Neural cell (in vitro differentiated cells): Measurements from ENCODE around the gene ZBTB7C. TPM values are rescaled to one million over a fixed set of nuclear protein-coding genes. Genes with fewer than 3 reads are reported as not detected.

Experiments
- H2AFZ ChIP-seq: fragments of 200-600, 300-800 bp; sonication (generic), shearing (Covaris generic); 2 replicates; pipeline ENCODE4 v1.6.0; 2014; ENCODE audit warnings: low read depth, mild to moderate bottlenecking, antibody characterized with exemption, low read length, moderate library complexity
- H3F3A ChIP-seq: fragments of 200-600 bp; shearing (Covaris generic); 2 replicates; pipeline ENCODE4 v1.6.1; 2016; ENCODE audit warnings: mild to moderate bottlenecking, moderate library complexity, mixed read lengths, antibody characterized with exemption, low read length; ENCODE audit not compliant: insufficient read depth, poor library complexity, severe bottlenecking
- H3K27ac ChIP-seq: fragments of 200-600, 300-800 bp; sonication (generic), shearing (Covaris generic); 2 replicates; pipeline ENCODE4 v1.5.1; 2014; ENCODE audit warnings: mild to moderate bottlenecking, low read length, moderate library complexity
- H3K27me3 ChIP-seq: fragments of 300-800, 200-600 bp; sonication (generic), shearing (Covaris generic); 2 replicates; pipeline ENCODE4 v1.6.0; 2014; ENCODE audit warnings: mild to moderate bottlenecking, low read depth, low read length, moderate library complexity; ENCODE audit not compliant: insufficient read depth
- H3K36me3 ChIP-seq: fragments of 300-800, 200-600 bp; sonication (generic), shearing (Covaris generic); 2 replicates; pipeline ENCODE4 v1.5.1; 2014; ENCODE audit warnings: mild to moderate bottlenecking, antibody characterized with exemption, low read length, moderate library complexity; ENCODE audit not compliant: insufficient read depth
- H3K4me2 ChIP-seq: fragments of 300-800, 200-600 bp; sonication (generic), shearing (Covaris generic); 2 replicates; pipeline ENCODE4 v1.6.0; 2014; ENCODE audit warnings: mild to moderate bottlenecking, low read length
- H3K4me3 ChIP-seq: fragments of 300-800, 200-600 bp; sonication (generic), shearing (Covaris generic); 2 replicates; pipeline ENCODE4 v1.5.1; 2014; ENCODE audit warnings: mild to moderate bottlenecking, low read length, moderate library complexity
- H3K79me2 ChIP-seq: fragments of 200-600 bp; shearing (Covaris generic); replicated peaks from 2 replicates; pipeline ENCODE4 v1.6.0; 2014; ENCODE audit warnings: mild to moderate bottlenecking, low read length, moderate library complexity; ENCODE audit not compliant: insufficient read depth
- H3K9ac ChIP-seq: fragments of 300-800, 200-600 bp; sonication (generic), shearing (Covaris generic); 2 replicates; pipeline ENCODE4 v1.6.1; 2016; ENCODE audit warnings: mild to moderate bottlenecking, low read length, mixed read lengths
- H3K9me2 ChIP-seq: fragments of 200-600 bp; shearing (Covaris generic); 2 replicates; pipeline ENCODE4 v1.6.1; 2016; ENCODE audit warnings: mild to moderate bottlenecking, low read length, mixed read lengths; ENCODE audit not compliant: insufficient read depth
- H3K9me3 ChIP-seq: fragments of 200-600, 300-800 bp; sonication (generic), shearing (Covaris generic); 2 replicates; pipeline ENCODE4 v1.6.1; 2016; ENCODE audit warnings: mild to moderate bottlenecking, mixed run types, low read length, moderate library complexity, mixed read lengths
- H4K20me1 ChIP-seq: fragments of 200-600 bp; shearing (Covaris generic); 2 replicates; pipeline ENCODE4 v1.6.1; 2016; ENCODE audit warnings: mild to moderate bottlenecking, mixed run types; ENCODE audit not compliant: insufficient read depth
- CTCF ChIP-seq: fragments of 450-650 bp; IDR thresholded peaks from 2 replicates; pipeline ENCODE4 v1.5.1; 2014; ENCODE audit warnings: antibody characterized with exemption, mild to moderate bottlenecking, moderate library complexity; ENCODE audit not compliant: poor library complexity, severe bottlenecking
- EP300 ChIP-seq: fragments of 450-650 bp; conservative IDR thresholded peaks from 2 replicates; pipeline ENCODE4 v1.6.1; 2014; ENCODE audit warnings: antibody characterized with exemption, mild to moderate bottlenecking, moderate library complexity; ENCODE audit not compliant: poor library complexity, severe bottlenecking
- POLR2AphosphoS5 ChIP-seq: IDR thresholded peaks from 2 replicates; pipeline ENCODE4 v1.6.1; 2012
- SMC3 ChIP-seq: fragments of 450-650 bp; conservative IDR thresholded peaks from 2 replicates; pipeline ENCODE4 v1.6.1; 2014; ENCODE audit warnings: antibody characterized with exemption, mild to moderate bottlenecking, moderate library complexity; ENCODE audit not compliant: poor library complexity
- TAF1 ChIP-seq: IDR thresholded peaks from 2 replicates; pipeline ENCODE4 v1.6.1; 2012; ENCODE audit warnings: low read depth
- polyA plus RNA-seq: library from polyadenylated mRNA; depleted of rRNA; stranded (reverse); fragments of >200 nt; gene quantifications from 2 replicates; pipeline ENCODE4 v1.2.3, GENCODE V29; 2014
- TF ChIP-seq, protein P1 (sequence below): IDR thresholded peaks from 2 replicates; pipeline ENCODE4 v1.6.1; 2012; ENCODE audit warnings: borderline replicate concordance

The ZBTB7C gene
- polyA plus RNA-seq, 1 donor from 2014 or later = 2.4 TPM

GRCh38 chr18:48358868-48359267, 50.3 kb downstream of the ZBTB7C start:
- Histone ChIP-seq H3K27ac (no peak overlapping the region), H3K4me2 (no peak overlapping the region), H3K36me3 (no peaks in the 10 kb centered on the region), H3K9me3 (no peaks in the 10 kb centered on the region), H3K9me2 (no peaks in the 10 kb centered on the region), H3K79me2 (no peaks in the 10 kb centered on the region), H2AFZ (no peak overlapping the region), H3K9ac (no peak overlapping the region), H3F3A (no peaks in the 10 kb centered on the region), H3K27me3 (no peaks in the 10 kb centered on the region), H4K20me1 (no peaks in the 10 kb centered on the region), H3K4me3 (no peak overlapping the region)
- no peak for TF ChIP-seq POLR2AphosphoS5
- TF ChIP-seq EP300 = no peak
- no peak for TF ChIP-seq SMC3
- no peak for TF ChIP-seq TAF1

GRCh38 chr18:48356909-48357631, 52.1 kb downstream of the ZBTB7C start:
- no peak overlapping the region for H2AFZ ChIP-seq
- no peak overlapping the region for H3K27ac ChIP-seq
- H3K9me2 ChIP-seq = no peaks in the 10 kb centered on the region
- H3K9ac ChIP-seq = no peak overlapping the region
- H4K20me1 ChIP-seq = no peaks in the 10 kb centered on the region
- no peaks in the 10 kb centered on the region for H3K36me3 ChIP-seq
- no peak for TF ChIP-seq CTCF
- H3F3A ChIP-seq = no peaks in the 10 kb centered on the region
- no peak overlapping the region for H3K4me2 ChIP-seq
- no peaks in the 10 kb centered on the region for H3K9me3 ChIP-seq
- no peaks in the 10 kb centered on the region for H3K79me2 ChIP-seq
- no peaks in the 10 kb centered on the region for H3K27me3 ChIP-seq
- H3K4me3 ChIP-seq = no peak overlapping the region

- Histone ChIP-seq H3F3A (no peaks in the 10 kb centered on the region), H3K4me3 (no peak overlapping the region), H3K9ac (no peak overlapping the region), H3K36me3 (no peaks in the 10 kb centered on the region), H3K4me2 (no peak overlapping the region), H3K79me2 (no peaks in the 10 kb centered on the region), H3K27me3 (no peaks in the 10 kb centered on the region), H4K20me1 (no peaks in the 10 kb centered on the region), H3K9me2 (no peaks in the 10 kb centered on the region), H2AFZ (no peak overlapping the region), H3K27ac (no peak overlapping the region), H3K9me3 (no peaks in the 10 kb centered on the region)
- no peak for TF ChIP-seq TAF1
- TF ChIP-seq, protein P1, sequence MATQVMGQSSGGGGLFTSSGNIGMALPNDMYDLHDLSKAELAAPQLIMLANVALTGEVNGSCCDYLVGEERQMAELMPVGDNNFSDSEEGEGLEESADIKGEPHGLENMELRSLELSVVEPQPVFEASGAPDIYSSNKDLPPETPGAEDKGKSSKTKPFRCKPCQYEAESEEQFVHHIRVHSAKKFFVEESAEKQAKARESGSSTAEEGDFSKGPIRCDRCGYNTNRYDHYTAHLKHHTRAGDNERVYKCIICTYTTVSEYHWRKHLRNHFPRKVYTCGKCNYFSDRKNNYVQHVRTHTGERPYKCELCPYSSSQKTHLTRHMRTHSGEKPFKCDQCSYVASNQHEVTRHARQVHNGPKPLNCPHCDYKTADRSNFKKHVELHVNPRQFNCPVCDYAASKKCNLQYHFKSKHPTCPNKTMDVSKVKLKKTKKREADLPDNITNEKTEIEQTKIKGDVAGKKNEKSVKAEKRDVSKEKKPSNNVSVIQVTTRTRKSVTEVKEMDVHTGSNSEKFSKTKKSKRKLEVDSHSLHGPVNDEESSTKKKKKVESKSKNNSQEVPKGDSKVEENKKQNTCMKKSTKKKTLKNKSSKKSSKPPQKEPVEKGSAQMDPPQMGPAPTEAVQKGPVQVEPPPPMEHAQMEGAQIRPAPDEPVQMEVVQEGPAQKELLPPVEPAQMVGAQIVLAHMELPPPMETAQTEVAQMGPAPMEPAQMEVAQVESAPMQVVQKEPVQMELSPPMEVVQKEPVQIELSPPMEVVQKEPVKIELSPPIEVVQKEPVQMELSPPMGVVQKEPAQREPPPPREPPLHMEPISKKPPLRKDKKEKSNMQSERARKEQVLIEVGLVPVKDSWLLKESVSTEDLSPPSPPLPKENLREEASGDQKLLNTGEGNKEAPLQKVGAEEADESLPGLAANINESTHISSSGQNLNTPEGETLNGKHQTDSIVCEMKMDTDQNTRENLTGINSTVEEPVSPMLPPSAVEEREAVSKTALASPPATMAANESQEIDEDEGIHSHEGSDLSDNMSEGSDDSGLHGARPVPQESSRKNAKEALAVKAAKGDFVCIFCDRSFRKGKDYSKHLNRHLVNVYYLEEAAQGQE = no peak
Observed at GRCh38 chr18:48356151-48356745, 52.9 kb downstream of the ZBTB7C start.
